CD4-positive, alpha-beta T cell treated with Interleukin-4 for 4 hours (primary cell): Measurements from ENCODE around the gene BTBD9.

Source experiments
- DNase-seq: peaks from one replicate; pipeline ENCODE4 v3.0.0-alpha.2; 2020

The BTBD9 gene

DNA sequence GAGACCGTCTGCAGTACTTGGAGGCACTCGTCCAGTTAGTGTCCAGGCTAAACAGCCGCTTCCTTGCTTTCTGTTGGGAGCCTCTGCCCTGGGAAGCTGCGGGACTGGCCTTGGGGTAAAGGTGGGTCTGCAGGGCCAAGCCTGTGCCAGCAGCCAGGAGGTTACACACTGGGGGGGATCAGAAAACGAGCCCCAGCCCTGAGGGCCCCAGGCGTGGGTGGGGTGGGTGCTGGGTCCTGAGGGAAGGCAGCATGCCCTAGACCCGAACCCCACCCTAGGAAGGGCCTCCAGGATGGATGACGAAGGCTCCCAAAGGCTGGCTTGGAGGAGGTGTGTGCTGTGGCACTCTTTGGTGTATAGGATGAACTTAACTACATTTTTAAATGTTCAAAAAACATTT is 485.0 kb downstream of the BTBD9 start:
- DNase-seq, result no peak

DNA sequence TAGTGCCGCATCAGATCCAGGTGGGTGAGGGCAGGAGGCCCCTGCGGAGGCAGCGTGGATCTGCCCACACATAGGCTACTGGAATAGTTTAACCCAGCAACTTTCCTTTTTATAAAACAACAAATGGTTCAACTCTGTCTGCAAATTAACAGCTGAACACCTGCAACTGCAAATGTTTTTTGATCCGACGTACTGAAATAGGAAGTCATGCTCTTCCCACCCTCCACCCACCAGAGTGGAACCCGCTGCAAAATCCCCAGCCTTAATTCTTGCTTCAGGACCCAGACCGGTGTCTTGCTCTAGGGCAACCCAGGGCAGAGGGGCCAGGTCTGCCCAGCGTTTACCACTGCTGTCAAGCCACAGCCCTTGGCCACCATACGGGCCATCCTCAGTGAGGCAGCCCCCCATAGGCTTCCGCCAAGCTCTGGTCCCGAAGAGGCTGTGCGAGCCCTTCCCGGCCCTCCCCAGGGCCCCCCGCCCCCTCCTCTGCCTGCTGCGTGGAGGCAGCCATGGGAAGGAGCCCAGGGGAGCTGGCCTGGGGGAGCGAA is 485.9 kb downstream of the BTBD9 start:
- no peak for DNase-seq

- no peak for DNase-seq
Observed at GRCh38 chr6:38153076-38153797, 486.5 kb downstream of the BTBD9 start.

- no peak for DNase-seq
Observed at GRCh38 chr6:38152620-38153019, 487.1 kb downstream of the BTBD9 start.

- DNase-seq, result no peak
Observed at GRCh38 chr6:38151580-38152500, 487.9 kb downstream of the BTBD9 start.

- no peak for DNase-seq
Observed at GRCh38 chr6:38150681-38151296, 488.9 kb downstream of the BTBD9 start.

DNA sequence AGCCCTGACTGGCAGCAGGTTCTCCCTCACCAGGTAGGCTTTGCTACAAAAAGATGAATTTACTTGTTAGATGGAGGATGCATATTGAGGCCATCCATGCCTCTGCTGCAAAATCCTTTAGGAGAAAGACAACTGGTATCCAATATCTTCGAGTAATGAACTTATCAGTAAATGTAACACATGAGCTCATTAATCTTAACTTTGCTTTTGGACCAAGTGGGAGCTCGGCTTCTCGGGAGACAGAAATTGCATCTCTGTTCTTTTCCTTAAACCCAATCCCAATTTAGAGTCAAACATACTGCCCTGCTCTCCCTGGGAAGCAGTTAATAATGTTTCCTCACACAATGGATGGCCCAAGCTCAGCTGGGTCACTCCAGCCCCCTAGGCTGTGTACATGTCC is 489.7 kb downstream of the BTBD9 start:
- DNase-seq, result no peak

DNA sequence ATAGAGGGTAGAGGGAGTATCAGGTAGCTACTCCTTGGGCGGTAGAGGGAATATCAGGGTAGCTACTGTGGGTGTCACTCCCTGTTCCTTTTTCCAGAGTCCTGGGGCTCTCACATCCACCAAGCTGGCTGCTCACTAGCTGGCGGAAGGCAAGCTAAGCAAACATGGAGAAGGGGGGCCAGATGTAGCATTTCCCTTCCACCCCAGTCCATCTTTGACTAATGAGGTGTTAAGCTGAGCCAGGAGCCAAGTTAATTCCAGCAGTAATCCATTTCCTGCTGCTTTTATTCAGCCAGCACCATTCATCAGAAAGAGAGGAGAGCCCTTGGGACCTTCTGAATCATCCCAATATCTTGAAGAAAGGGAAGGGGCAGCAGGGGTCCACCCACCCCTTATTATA is 490.2 kb downstream of the BTBD9 start:
- DNase-seq, result no peak

DNA sequence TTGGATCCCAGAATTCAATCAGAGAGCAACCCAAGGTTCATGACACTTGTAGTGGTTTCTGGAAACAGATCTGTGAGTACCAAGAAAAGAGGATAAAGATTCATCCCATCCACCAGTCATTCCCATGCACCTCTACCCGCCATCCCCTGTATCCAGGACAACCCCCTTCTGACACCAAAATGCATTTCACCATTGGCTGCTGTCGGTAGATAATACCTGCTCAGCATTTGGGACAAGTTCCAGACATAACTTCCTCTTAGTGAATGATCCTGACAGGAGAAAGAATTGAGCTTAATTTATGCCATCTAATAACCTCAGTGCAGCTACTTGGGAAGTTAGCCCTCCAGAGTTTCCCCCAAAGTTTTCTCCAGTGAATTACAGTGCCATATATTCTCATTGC is 491.1 kb downstream of the BTBD9 start:
- no peak for DNase-seq

DNA sequence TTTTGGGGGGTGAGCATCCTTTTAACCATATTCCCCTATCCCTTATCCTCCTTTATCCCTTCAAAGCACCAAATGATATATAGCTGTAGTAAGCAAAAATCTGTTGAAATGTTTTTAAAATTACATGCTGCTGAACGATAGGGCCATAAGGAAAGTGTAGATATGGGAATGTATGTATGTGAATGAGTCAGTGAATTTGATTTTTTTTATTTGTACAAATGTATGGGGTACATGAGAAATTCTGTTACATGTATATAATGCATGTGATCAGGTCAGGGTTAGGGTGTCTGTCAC is 493.0 kb downstream of the BTBD9 start:
- no peak for DNase-seq

- no peak for DNase-seq
Observed at GRCh38 chr6:38146021-38146733, 493.6 kb downstream of the BTBD9 start.

GRCh38 chr6:38144365-38144945 is 495.3 kb downstream of the BTBD9 start:
- no peak for DNase-seq

- DNase-seq, result no peak
Observed at GRCh38 chr6:38143191-38144150, 496.3 kb downstream of the BTBD9 start.

DNA sequence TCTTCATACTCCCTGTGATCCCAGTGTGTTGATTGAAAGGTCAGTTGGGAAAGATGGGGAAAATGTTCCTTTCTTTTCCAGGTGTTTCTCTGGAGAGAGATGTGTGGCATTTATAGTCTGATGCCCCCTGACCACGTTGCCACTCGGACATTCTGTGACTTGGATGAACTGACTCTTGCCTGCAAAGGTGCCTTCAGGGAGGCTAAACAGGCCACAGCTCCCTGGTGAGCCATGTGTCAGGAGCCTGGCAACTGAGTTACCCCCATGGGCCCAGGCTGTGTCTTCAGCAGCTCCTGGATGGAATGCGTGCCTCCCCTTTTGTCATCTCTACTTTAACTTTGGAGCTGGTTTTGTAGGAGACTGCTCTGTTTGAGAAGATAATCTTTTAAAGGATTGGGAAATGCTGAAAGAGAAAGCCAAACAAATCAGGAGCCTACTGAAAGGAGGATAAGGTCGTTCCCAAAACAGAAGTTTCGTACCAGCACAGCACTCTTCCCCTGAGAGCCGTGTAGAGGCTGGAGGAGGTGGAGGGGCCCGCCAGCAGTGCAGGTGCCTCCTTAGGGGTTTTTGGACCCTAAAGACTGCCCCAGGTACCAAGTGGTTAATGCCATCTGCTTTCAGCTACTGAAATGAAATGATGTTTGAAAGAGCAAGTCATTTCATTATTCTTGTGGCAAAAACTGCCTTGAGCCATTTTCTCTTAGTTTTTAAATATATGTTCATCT is 497.4 kb downstream of the BTBD9 start:
- no peak for DNase-seq

- DNase-seq, result no peak
Observed at GRCh38 chr6:38141716-38142115, 498.0 kb downstream of the BTBD9 start.

DNA sequence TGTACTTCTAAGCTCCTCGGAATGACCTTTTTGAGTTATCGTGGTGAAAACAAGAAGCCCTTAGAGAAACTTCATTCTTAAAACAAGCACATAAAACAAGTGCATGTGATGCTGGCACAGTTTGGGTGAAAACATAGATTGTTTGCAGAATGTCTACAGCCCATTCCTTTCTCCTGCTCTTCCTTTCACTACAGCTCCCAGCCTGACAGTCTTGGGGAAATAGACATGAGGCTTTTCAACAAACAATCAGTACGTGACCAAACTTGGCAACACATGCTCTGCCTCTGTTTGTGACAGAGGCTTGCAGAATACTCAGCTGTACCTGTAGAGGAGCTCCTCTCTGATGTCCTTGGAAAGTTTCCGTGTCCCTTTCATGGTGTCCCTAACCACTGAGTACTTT is 498.6 kb downstream of the BTBD9 start:
- DNase-seq, result no peak

- DNase-seq, result no peak
Observed at GRCh38 chr6:38138374-38138773, 501.4 kb downstream of the BTBD9 start.

DNA sequence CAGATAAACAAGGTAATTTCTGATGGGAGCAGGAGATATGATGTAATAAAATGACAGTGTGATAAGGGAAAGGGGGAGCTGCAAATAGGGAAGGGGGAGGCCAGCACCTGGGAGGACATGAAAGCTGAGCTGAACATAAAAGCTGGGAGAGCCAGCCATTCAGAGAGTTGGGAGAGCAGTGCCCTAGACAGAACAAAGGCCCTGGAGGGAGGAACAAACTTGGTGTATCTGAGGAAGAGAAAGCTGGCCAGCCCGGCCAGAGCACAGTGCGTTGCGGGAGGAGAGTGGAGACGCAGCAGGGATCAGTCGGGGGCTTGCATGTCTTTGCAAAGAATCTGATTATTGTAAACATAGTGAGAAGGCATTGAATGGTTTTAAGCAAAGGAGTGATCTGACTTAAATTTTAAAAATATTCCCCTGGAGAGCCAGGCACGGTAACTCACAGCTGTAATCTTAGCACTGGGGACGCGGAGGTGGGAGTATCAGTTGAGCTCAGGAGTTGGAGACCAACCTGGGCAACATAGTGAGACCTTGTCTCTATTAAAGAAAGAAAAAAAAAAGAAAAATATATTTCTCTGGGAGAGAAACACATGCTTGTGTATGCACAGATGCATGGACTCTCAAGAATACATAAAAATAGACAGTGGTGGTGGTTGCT is 502.0 kb downstream of the BTBD9 start:
- no peak for DNase-seq

GRCh38 chr6:38136547-38136946 is 503.2 kb downstream of the BTBD9 start:
- no peak for DNase-seq

DNA sequence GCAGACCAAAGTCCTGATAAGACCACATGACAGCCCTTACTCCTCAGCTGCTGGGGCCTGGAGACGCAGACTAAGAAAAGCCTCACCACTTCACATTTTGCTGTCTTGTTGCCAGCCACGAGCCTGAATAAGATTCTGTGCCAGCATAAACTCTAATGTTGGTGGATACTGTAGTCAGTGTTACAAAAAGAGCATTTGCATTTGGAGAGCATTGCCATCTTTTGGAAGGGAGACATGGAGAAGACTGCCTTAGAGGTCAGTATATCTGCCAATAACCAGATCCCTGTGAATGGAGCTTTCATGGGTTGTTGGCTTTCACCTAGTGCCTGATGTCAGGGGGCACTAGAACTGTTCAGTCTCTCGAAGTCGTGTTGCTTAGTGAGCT is 505.0 kb downstream of the BTBD9 start:
- no peak for DNase-seq
